GM12801 (cell line): ENCODE data around the gene KDF1.

Source experiments
- CTCF ChIP-seq: IDR thresholded peaks from one replicate; pipeline ENCODE4 v1.5.1; 2011; ENCODE audit warnings: control low read depth; ENCODE audit not compliant: insufficient read length; ENCODE audit errors: extremely low read depth

KDF1 gene

GRCh38 chr1:26909951-26910342 is 50.3 kb downstream of the KDF1 start:
- no peak for TF ChIP-seq CTCF

- TF ChIP-seq CTCF = no peak
Measured at GRCh38 chr1:26907071-26907917, 53.0 kb downstream of the KDF1 start.

- no peak for TF ChIP-seq CTCF
Measured at GRCh38 chr1:26900815-26901511, 59.3 kb downstream of the KDF1 start.

- no peak for TF ChIP-seq CTCF
Measured at GRCh38 chr1:26900001-26900814, 60.1 kb downstream of the KDF1 start, which contains the start of gene GPATCH3. Gene GPATCH3, minus strand, starts transcription at chr1:26900467. Its CDS starts 25 bp downstream, at chr1:26900442.
